Measurements from ENCODE around the gene NPAP1.

NPAP1 gene

DNA sequence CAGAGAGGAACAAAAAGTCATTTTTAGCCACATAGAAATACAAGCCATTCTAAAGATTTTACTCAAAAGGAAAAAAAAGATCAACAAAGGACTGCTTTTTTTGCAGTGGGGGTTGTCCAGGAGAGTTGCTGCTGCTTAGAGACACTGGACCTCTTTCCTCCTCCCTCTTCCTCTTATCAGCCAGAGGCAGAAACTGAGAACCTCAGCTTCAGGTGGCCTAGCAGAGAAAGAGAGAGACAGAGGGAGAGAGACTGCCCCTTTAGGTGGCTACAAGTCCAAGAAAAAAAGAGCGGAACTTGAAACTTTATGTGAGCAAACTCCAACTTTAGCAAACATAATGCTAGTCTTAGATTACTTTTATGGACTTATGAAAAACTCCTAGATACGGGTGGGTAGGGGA, 54.2 kb downstream of the NPAP1 start:
- TF ChIP-seq, protein P1, sequence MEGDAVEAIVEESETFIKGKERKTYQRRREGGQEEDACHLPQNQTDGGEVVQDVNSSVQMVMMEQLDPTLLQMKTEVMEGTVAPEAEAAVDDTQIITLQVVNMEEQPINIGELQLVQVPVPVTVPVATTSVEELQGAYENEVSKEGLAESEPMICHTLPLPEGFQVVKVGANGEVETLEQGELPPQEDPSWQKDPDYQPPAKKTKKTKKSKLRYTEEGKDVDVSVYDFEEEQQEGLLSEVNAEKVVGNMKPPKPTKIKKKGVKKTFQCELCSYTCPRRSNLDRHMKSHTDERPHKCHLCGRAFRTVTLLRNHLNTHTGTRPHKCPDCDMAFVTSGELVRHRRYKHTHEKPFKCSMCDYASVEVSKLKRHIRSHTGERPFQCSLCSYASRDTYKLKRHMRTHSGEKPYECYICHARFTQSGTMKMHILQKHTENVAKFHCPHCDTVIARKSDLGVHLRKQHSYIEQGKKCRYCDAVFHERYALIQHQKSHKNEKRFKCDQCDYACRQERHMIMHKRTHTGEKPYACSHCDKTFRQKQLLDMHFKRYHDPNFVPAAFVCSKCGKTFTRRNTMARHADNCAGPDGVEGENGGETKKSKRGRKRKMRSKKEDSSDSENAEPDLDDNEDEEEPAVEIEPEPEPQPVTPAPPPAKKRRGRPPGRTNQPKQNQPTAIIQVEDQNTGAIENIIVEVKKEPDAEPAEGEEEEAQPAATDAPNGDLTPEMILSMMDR (conservative IDR thresholded peaks at IDR 0.05) = no peak
- no peak overlapping the region for H3K27ac ChIP-seq

All from VCaP (cell line).